Measurements from ENCODE around the gene ILDR2.

DNA sequence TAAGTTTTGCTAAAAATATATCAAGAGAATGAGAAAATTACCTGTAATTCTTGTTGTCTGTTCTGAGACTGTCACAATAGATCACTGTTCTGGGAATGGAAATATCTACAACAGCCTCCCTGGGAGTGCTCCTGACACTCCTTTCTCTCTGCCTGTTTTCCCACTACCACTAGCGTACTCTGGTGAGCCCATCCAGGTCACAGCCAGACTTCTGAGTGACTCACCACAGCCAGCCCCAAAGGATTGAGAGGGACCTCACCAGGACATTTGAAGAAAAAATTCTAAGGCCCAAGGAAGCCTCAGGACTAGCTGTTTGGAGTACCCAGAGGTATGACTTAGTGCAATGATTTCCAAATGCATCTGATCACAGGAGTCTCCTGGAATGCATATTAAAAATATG, 60.3 kb downstream of the ILDR2 start:
- no peak for TF ChIP-seq CTCF (IDR thresholded peaks at IDR 0.05; ENCODE audit: insufficient read depth, low read depth, low read length)
- TF ChIP-seq EZH2 (IDR thresholded peaks at IDR 0.05; ENCODE audit: insufficient read depth, low read length): no peak
